Epithelial cell of proximal tubule (primary cell): Measurements from ENCODE around the gene ZNF467. TPM values are rescaled to one million over a fixed set of nuclear protein-coding genes. Genes with fewer than 3 reads are reported as not detected.

ENCODE experiments used
- DNase-seq: peaks from one replicate; pipeline ENCODE4 v3.0.0-alpha.2; 2011; ENCODE audit warnings: low read depth
- H3K4me3 ChIP-seq: 2 replicates; pipeline ENCODE4 v1.5.1; 2011; ENCODE audit warnings: low read depth, mild to moderate bottlenecking, low read length
- CTCF ChIP-seq: conservative IDR thresholded peaks from 2 replicates; pipeline ENCODE4 v1.5.1; 2012; ENCODE audit warnings: low read depth, mild to moderate bottlenecking, low read length
- total RNA-seq: library from RNA; depleted of rRNA; stranded (reverse); fragments of >200 nt; gene quantifications from 2 replicates; pipeline ENCODE4 v1.2.3, GENCODE V29; 2015

The ZNF467 gene
- total RNA-seq, 1 donor from 2014 or later = 0.12 TPM

DNA sequence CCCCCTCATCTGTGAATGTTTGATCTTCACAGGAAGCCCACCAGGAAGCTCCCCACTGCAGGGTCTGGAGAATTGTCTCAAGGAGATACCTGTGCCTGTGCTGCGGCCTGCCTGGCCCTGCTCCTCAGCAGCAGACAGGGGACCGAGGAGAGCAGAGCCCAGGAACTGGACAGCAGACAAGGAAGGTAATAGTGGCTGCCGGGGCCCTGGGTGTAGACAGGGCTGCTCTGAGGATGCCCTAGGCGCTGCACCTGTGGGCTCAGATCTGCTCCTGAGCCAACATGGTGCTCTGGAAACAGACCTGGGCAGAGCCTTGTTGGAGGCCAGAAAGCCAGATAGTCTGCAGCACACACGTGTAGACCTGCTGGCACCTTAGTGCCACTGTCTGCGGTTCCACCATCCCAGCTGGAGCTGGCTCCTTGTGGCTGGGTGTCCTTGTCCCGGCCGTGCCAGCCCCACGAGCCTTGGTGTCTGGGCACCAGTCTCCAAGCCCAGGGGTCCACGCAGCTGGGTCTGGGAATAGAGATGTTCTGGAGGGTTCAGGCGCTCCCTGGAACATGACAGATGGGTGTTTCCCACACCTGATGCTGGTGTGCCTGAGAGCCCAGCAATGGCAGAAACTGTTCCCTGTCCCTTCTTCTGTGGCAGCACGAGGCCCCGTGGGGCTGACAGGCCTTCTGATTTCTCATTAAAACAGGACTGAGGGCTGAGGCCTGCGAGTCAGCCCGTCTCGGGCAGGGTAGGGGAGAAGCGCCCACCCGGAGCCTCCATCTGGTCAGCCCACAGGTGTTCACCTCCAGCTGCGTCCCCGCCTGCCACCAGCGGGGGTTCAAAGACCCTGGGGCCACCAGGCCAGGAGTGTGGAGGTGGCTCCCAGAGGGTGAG lies 44.7 kb downstream of the ZNF467 start:
- no peak for TF ChIP-seq CTCF
- H3K4me3 ChIP-seq = no peak overlapping the region
- no peak for DNase-seq

DNA sequence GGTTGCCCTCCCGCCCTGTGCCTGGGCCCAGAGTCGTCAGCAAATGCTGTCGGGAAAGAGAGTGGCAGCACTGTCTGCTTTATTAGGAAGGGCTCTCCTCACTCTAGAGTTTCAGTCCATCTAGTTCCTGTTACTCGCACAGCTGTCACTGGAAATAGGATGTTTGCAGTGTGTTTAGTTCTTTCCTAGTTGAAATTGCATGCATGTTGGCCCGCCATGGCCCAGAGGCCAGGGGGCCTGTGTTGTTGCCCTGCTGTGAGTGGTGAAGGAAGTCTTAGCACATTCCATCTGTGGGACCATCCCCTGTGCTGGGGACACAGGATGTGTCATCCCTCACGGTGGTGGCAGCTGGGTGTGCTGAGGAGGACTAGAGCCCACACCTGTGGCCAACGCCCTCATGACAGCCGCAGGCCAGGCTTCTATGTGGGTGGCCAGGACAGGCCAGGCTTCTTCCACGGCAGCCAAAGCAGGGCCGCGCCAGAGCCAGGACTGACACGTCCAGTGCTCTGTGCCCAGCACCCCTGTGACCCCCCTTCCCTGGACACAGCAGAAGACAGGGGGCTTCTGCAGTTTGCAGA lies 45.4 kb downstream of the ZNF467 start:
- DNase-seq = no peak
- no peak for TF ChIP-seq CTCF
- no peak overlapping the region for H3K4me3 ChIP-seq

- no peak for DNase-seq
- H3K4me3 ChIP-seq = no peak overlapping the region
- no peak for TF ChIP-seq CTCF
Observed at GRCh38 chr7:149727053-149727898, 46.1 kb downstream of the ZNF467 start.

GRCh38 chr7:149725916-149726315 lies 47.5 kb downstream of the ZNF467 start:
- no peak for DNase-seq
- TF ChIP-seq CTCF = no peak
- H3K4me3 ChIP-seq = no peak overlapping the region

DNA sequence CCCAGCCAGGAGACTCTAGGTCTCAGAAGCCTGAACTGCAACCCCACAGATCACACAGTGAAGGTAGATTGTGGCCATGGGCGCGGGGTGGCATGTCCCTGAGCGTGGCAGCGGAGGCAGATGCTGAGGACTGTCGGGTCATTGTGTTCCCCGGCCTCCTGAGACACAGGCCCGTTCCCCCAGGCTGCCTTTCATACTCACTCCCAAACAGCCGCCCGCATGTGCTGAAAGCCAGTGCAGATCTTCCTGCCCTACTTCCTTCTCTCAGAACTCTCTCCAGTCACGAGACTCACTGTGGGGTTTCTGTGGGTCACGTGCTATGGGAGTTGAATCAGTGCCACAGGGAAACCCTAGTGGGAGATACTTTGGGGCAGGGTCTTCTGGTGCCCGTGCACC lies 48.0 kb downstream of the ZNF467 start:
- H3K4me3 ChIP-seq = no peak overlapping the region
- no peak for TF ChIP-seq CTCF
- DNase-seq = no peak

- no peak overlapping the region for H3K4me3 ChIP-seq
- no peak for TF ChIP-seq CTCF
- DNase-seq = no peak
Observed at GRCh38 chr7:149724661-149725425, 48.5 kb downstream of the ZNF467 start.
